RWPE2 (cell line): ENCODE measurements around the gene RPL9.

Experiments
- ATAC-seq: fragments of 200-7000 bp; cut with Tn5 transposase; 3 replicates; pipeline ENCODE4 v1.9.1; 2021; ENCODE audit warnings: low read depth
- DNase-seq: peaks from one replicate; pipeline ENCODE4 v3.0.0-alpha.2; 2020; ENCODE audit warnings: low spot score
- H3K27ac ChIP-seq: fragments of 450-650 bp; 2 replicates; pipeline ENCODE4 v1.5.1; 2017; ENCODE audit warnings: mild to moderate bottlenecking; ENCODE audit not compliant: poor library complexity, severe bottlenecking
- H3K27me3 ChIP-seq: fragments of 250-450 bp; sonication (Bioruptor Pico); 2 replicates; pipeline ENCODE4 v1.5.1; 2021; ENCODE audit warnings: mild to moderate bottlenecking, moderate library complexity; ENCODE audit not compliant: insufficient read depth, poor library complexity, severe bottlenecking
- H3K36me3 ChIP-seq: fragments of 250-450 bp; sonication (Bioruptor Pico); 2 replicates; pipeline ENCODE4 v1.5.1; 2020; ENCODE audit warnings: low read depth, mild to moderate bottlenecking, moderate library complexity
- H3K4me1 ChIP-seq: fragments of 250-450 bp; sonication (Bioruptor Pico); 2 replicates; pipeline ENCODE4 v1.5.1; 2021; ENCODE audit warnings: mild to moderate bottlenecking, moderate library complexity; ENCODE audit not compliant: insufficient read depth, poor library complexity, severe bottlenecking
- H3K4me3 ChIP-seq: fragments of 250-450 bp; sonication (Bioruptor Pico); 2 replicates; pipeline ENCODE4 v1.5.1; 2021; ENCODE audit warnings: mild to moderate bottlenecking, moderate library complexity; ENCODE audit not compliant: severe bottlenecking
- H3K9me3 ChIP-seq: fragments of 250-450 bp; sonication (Bioruptor Pico); 2 replicates; pipeline ENCODE4 v1.5.1; 2021; ENCODE audit warnings: mild to moderate bottlenecking, moderate library complexity; ENCODE audit not compliant: severe bottlenecking
- TF ChIP-seq, protein P1 (sequence below): fragments of 450-650 bp; IDR thresholded peaks from one replicate; pipeline ENCODE4 v1.5.1; 2017; ENCODE audit warnings: mild to moderate bottlenecking, moderate library complexity; ENCODE audit not compliant: poor library complexity, severe bottlenecking

RPL9 gene

DNA sequence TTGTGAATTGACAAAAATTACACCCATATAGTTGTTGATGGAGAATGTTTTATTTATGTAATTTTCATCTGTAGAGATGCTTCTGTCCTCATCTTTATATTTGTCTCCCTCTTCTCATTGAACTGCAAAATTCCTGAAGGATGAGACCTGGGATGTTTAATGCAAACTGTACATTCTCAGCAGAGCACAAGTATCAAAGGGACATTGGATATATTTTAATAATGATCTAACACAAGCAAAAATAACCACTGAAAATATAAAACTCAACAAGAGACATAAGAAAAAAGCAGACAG is 40.0 kb upstream of the RPL9 start:
- Histone ChIP-seq H3K4me1 (peaks cover 10% of the 10 kb centered on the region), H3K9me3 (no peaks in the 10 kb centered on the region), H3K27ac (no peak overlapping the region), H3K4me3 (no peak overlapping the region), H3K27me3 (no peaks in the 10 kb centered on the region), H3K36me3 (peaks cover 49% of the 10 kb centered on the region)
- TF ChIP-seq, protein P1, sequence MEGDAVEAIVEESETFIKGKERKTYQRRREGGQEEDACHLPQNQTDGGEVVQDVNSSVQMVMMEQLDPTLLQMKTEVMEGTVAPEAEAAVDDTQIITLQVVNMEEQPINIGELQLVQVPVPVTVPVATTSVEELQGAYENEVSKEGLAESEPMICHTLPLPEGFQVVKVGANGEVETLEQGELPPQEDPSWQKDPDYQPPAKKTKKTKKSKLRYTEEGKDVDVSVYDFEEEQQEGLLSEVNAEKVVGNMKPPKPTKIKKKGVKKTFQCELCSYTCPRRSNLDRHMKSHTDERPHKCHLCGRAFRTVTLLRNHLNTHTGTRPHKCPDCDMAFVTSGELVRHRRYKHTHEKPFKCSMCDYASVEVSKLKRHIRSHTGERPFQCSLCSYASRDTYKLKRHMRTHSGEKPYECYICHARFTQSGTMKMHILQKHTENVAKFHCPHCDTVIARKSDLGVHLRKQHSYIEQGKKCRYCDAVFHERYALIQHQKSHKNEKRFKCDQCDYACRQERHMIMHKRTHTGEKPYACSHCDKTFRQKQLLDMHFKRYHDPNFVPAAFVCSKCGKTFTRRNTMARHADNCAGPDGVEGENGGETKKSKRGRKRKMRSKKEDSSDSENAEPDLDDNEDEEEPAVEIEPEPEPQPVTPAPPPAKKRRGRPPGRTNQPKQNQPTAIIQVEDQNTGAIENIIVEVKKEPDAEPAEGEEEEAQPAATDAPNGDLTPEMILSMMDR: no peak
- no peak for DNase-seq
- no peak for ATAC-seq

DNA sequence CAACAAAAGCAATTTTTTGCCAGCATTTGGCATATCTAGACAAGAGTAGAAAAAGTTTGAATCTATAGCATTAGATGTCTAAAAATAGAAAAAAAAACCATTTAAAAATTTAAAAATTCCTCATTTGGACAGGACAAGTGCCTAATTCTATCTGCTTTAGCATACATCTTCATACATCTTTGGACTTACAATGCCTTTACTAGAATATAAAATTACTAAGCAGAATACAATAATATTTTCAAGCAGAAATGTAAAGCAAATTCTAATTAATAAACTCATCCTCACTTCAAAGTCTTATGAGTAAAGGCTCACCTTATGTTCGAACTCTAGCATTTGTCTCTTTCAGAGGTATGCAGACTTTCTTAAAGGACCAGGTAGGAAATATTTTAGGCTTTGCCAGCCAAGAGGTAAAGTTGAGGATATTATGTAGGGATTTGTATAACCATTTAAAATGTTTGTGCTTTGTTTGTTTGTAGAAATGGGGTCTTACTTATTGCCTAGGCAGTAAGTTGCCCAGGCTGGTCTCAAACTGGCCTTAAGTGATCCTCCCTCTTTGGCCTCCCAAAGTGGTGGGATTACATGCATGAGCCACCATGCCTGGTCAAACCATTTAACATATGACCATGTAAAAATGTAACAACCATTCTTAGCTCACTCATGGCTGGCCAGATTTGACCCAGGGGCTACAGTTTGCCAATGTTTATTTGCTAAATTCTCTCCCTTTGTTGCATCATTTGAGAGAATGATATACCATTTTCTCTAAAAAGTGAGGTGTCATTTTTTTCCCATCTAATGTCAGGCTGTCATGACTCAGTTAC is 39.4 kb upstream of the RPL9 start:
- no peak overlapping the region for H3K4me3 ChIP-seq
- no peaks in the 10 kb centered on the region for H3K27me3 ChIP-seq
- no peak overlapping the region for H3K27ac ChIP-seq
- TF ChIP-seq, protein P1: no peak
- ATAC-seq (no peak), DNase-seq (no peak)
- H3K36me3 ChIP-seq: peaks cover 43% of the 10 kb centered on the region
- H3K9me3 ChIP-seq: no peaks in the 10 kb centered on the region
- peaks cover 10% of the 10 kb centered on the region for H3K4me1 ChIP-seq

DNA sequence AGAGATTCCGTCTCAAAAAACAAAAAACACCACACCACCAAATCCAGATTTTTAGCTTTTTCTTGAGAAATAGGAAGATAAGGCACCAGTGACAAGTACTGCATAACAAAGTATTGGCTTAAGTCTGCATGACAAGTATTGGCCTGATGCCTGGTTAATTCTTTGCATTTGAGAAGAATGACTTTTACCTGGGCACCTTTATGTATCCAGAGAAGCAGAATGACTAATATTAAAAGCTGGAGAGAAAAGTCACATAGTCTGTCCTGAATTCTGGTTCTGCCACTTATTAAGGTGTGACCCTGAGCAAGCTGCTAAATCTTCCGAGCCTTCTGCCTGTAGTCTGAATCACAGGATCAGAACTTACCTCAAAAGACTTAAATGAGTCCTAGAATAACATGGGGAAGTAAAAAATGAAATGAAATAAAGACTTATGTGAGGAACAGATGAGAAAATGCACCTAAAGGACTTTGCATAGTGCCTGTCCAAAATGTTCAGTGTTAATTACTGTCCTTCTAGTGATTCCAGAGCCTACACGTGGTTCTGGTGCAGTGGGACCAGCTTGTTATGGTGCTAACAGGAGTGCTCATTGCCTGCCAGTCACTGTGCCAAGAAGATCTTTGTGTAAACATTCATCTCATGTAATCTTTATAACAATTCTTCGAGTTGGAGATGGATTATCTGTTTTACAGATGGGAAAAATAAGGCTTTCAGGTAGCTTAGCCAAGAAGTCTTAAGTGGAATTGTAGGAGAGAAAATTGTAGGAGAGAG is 36.9 kb upstream of the RPL9 start:
- Histone ChIP-seq H3K4me1 (peaks cover 10% of the 10 kb centered on the region), H3K27me3 (no peaks in the 10 kb centered on the region), H3K4me3 (no peak overlapping the region), H3K36me3 (peaks cover 26% of the 10 kb centered on the region), H3K27ac (peak overlapping the region; percentile 14), H3K9me3 (no peaks in the 10 kb centered on the region)
- TF ChIP-seq, protein P1: no peak
- no peak for DNase-seq
- ATAC-seq: peak; percentile 78

DNA sequence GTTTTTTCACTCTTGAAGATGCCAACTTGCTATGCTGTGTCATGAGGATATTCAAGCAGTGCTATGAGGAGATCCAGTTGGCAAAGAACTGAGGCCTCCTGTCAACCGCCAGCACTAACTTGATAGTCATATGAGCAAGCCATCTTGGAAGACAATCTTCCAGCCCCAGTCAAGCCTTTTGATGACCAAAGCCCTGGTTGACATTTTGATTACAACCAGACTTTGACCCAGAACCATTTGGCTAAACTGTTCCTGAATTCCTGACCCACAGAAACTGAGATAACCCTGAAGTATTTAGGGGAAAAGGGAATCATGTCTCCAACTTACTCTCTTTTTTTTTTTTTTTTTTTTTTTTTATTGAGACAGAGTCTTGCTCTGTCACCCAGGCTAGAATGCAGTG is 35.6 kb upstream of the RPL9 start:
- no peak for DNase-seq
- Histone ChIP-seq H3K27me3 (no peaks in the 10 kb centered on the region), H3K4me3 (no peak overlapping the region), H3K36me3 (peaks cover 15% of the 10 kb centered on the region), H3K4me1 (peaks cover 10% of the 10 kb centered on the region), H3K27ac (no peak overlapping the region), H3K9me3 (no peaks in the 10 kb centered on the region)
- TF ChIP-seq, protein P1: no peak
- ATAC-seq: no peak

DNA sequence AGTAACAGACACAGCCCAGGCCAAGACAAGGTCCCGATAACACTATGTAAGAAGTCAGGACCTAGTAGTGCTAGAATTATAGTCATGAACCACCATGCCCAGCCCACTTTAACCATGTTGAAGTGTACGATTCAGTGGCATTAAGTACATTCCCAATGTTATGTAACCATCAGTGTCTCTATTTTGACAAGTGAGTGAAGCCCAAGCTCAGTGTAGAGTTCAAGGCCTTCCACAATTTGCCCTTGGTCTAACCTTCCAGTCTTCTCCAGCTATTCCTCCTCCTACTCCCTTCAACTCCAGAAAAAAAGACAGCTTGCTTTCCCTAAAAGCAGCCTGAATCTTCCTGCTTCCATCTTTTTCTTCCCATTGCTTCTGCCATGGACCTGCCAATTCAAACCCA is 31.6 kb upstream of the RPL9 start:
- no peaks in the 10 kb centered on the region for H3K36me3 ChIP-seq
- no peak overlapping the region for H3K27ac ChIP-seq
- DNase-seq (no peak), ATAC-seq (no peak)
- H3K9me3 ChIP-seq: no peaks in the 10 kb centered on the region
- no peak overlapping the region for H3K4me3 ChIP-seq
- TF ChIP-seq, protein P1: no peak
- H3K27me3 ChIP-seq: no peaks in the 10 kb centered on the region
- peaks cover 3% of the 10 kb centered on the region for H3K4me1 ChIP-seq
